Natural killer cell (primary cell): ENCODE results near the gene COG5. TPM values are rescaled to one million over a fixed set of nuclear protein-coding genes. Genes with fewer than 3 reads are reported as not detected.

Experiments
- ATAC-seq, 3 donors: fragments of 150-1000 bp in 2 of 3; fragments of 200-7000 bp in 1 of 3; cut with Tn5 transposase; 1 replicate in 1 of 3; 2 replicates in 2 of 3; pipeline ENCODE4 v1.10.0; 2021; ENCODE audit warnings: mild to moderate bottlenecking in 2 of 3, moderate library complexity in 2 of 3
- DNase-seq, 2 donors: peaks; one replicate each; pipeline versions ENCODE4 v3.0.0 to v3.0.0-alpha.2; 2013 to 2021; ENCODE audit warnings: mixed read lengths in 1 of 2
- H3K27ac ChIP-seq: one replicate; pipeline ENCODE4 v1.5.1; 2013; ENCODE audit warnings: mild to moderate bottlenecking, low read length
- H3K27me3 ChIP-seq: one replicate; pipeline ENCODE4 v1.6.1; 2013; ENCODE audit warnings: low read length; ENCODE audit not compliant: control insufficient read depth, insufficient read depth
- H3K36me3 ChIP-seq: one replicate; pipeline ENCODE4 v1.6.1; 2013; ENCODE audit warnings: low read length; ENCODE audit not compliant: control insufficient read depth, insufficient read depth
- H3K4me1 ChIP-seq: one replicate; pipeline ENCODE4 v1.6.1; 2013; ENCODE audit warnings: low read length; ENCODE audit not compliant: control insufficient read depth, insufficient read depth
- H3K4me3 ChIP-seq: one replicate; pipeline ENCODE4 v1.5.1; 2013; ENCODE audit warnings: low read length
- H3K9me3 ChIP-seq: one replicate; pipeline ENCODE4 v1.6.1; 2013; ENCODE audit warnings: low read length; ENCODE audit not compliant: control insufficient read depth, insufficient read depth
- H3K27ac Mint-ChIP-seq, 2 donors: one replicate each; pipeline ENCODE4 v1.8.0; 2022; ENCODE audit warnings: mild to moderate bottlenecking in 2 of 2, mixed read lengths in 2 of 2, moderate library complexity in 1 of 2
- H3K27me3 Mint-ChIP-seq, 2 donors: one replicate each; pipeline ENCODE4 v1.8.0; 2022; ENCODE audit warnings: low read depth in 2 of 2, mixed read lengths in 2 of 2
- H3K36me3 Mint-ChIP-seq: one replicate; pipeline ENCODE4 v1.8.0; 2022; ENCODE audit warnings: mixed read lengths
- H3K4me1 Mint-ChIP-seq, 2 donors: one replicate each; pipeline ENCODE4 v1.8.0; 2022; ENCODE audit warnings: mixed read lengths in 2 of 2
- H3K4me3 Mint-ChIP-seq: one replicate; pipeline ENCODE4 v1.8.0; 2022; ENCODE audit warnings: mild to moderate bottlenecking, moderate library complexity, mixed read lengths
- H3K9me3 Mint-ChIP-seq, 2 donors: one replicate each; pipeline ENCODE4 v1.8.0; 2022; ENCODE audit warnings: mixed read lengths in 2 of 2
- WGBS: methylation state at CpG from one replicate; pipeline ENCODE4 v1.1.7; 2013; ENCODE audit warnings: missing lambda C conversion rate; ENCODE audit not compliant: insufficient coverage; 5-methylcytosine and 5-hydroxymethylcytosine counted together
- intact Hi-C: fragments of 100-400 bp; cut with micrococcal nuclease; formaldehyde crosslinking; loops from one replicate; pipeline ENCODE4 v1.14.2; 2022
- total RNA-seq, 4 donors: library from RNA; stranded (reverse); fragments of 120-200 nt in 1 of 4; gene quantifications; one replicate each; pipeline versions ENCODE4 v1.2.3 to v1.2.4, GENCODE V29; 2013 to 2022
- TF ChIP-seq, protein P1 (sequence below): fragments of 200-600 bp; IDR thresholded peaks from one replicate; pipeline ENCODE4 v1.8.0; 2022; ENCODE audit warnings: antibody characterized with exemption

The COG5 gene
- 10 to 100 TPM; 49.2 to 54.6 (median 54.2) TPM for total RNA-seq
- total RNA-seq (2013) = 143 TPM

DNA sequence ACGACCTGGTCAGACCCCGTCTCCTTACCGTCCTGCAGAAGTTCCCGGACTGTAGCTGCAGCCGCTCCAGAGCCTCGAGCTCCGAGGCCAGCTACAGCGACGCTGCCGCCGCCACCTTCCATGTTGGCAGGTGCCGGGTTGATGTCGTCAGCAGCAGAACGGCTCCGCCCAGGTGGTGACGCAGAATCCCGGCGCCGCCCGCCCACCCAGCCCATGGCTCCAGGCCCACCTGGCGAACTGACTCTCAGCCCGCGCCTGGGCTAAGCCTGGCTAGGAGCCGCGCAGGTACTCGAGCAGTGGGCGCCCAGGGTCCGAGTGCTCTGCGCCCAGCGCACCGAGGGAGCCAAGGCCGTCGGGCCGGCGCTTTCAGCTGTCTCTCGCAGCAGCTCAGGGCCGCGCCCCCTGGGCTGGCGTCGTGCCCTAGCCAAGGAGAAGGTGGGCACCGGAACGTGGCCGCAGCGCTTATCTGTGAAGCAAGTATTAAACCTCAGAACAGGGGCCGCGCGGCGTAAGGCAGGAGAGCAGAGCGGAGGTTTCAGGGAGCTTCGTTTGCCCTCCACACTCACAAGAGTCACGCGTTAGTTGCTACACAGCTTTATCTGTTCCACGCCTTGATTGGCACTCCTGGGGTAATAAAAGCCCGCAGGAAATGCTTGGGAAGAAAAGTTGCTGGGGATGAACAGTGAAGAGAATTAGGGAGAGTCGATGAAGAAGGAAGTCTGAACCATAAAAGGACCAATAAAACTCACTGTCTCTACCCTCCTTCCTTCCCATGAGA lies at the start of gene COG5, which contains the start of gene DUS4L:
Gene COG5, minus strand, starts transcription at position 146 of the 778 bp plus-strand sequence. Its CDS starts 24 bp downstream, at position 122.
Gene DUS4L, plus strand, starts transcription at position 197 of the 778 bp plus-strand sequence. CDS start 3,100 bp downstream, outside the sequence.
- TF ChIP-seq, protein P1, sequence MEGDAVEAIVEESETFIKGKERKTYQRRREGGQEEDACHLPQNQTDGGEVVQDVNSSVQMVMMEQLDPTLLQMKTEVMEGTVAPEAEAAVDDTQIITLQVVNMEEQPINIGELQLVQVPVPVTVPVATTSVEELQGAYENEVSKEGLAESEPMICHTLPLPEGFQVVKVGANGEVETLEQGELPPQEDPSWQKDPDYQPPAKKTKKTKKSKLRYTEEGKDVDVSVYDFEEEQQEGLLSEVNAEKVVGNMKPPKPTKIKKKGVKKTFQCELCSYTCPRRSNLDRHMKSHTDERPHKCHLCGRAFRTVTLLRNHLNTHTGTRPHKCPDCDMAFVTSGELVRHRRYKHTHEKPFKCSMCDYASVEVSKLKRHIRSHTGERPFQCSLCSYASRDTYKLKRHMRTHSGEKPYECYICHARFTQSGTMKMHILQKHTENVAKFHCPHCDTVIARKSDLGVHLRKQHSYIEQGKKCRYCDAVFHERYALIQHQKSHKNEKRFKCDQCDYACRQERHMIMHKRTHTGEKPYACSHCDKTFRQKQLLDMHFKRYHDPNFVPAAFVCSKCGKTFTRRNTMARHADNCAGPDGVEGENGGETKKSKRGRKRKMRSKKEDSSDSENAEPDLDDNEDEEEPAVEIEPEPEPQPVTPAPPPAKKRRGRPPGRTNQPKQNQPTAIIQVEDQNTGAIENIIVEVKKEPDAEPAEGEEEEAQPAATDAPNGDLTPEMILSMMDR = no peak
- peaks cover 12% of the 10 kb centered on the region for H3K4me1 ChIP-seq

DNA sequence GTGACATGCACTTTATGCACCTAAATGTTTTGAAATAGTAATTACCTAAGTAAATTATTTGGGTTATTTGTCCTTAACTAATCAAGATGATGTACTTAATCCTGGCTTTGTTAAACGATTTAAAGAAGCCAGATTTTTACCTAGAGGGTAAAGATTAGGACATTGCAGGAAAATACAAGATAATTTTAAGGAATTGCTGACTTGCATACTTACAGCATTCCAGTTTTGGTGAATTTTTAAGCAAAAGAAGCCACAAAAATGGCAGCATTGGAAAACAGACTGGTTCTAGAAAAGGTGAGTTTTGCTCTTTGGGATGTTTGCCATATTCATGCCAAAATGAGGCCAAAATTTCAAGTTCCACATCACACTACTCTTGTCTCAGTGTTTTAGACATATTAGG lies 49.7 kb upstream of the COG5 start:
- 91% methylated on average over 1 of the region's 1 CpG for WGBS
- TF ChIP-seq, protein P1 = no peak
- H3K27me3 ChIP-seq = no peaks in the 10 kb centered on the region
- H3K27ac ChIP-seq = no peak overlapping the region
- Mint-ChIP-seq H3K36me3 (no peaks in the 10 kb centered on the region), H3K4me3 (no peak overlapping the region), H3K27me3 (no peaks in the 10 kb centered on the region), H3K4me1 (no peaks in the 10 kb centered on the region), H3K9me3 (no peaks in the 10 kb centered on the region), H3K27ac (no peak overlapping the region)
- no peaks in the 10 kb centered on the region for H3K4me1 ChIP-seq
- H3K9me3 ChIP-seq = no peaks in the 10 kb centered on the region
- intact Hi-C loops = no loop called here
- DNase-seq = no peak
- H3K4me3 ChIP-seq = no peak overlapping the region
- no peak for ATAC-seq
- H3K36me3 ChIP-seq = peaks cover 27% of the 10 kb centered on the region

More for the DNA sequence above, at the start of gene COG5, which contains the start of gene DUS4L:
- under 1% methylated on average over 53 of the region's 55 CpGs for WGBS
- Mint-ChIP-seq H3K4me3 (peak within 1 kb of the TSS; percentile 95), H3K36me3 (peaks cover under 1% of the 10 kb centered on the region), H3K9me3 (no peaks in the 10 kb centered on the region), H3K4me1 (peaks cover 49 to 54% of the 10 kb centered on the region in 2 donors), H3K27me3 (no peaks in the 10 kb centered on the region), H3K27ac (peak within 1 kb of the TSS; percentile 84 to 87)
- H3K9me3 ChIP-seq = no peaks in the 10 kb centered on the region
- peaks cover 4% of the 10 kb centered on the region for H3K36me3 ChIP-seq
- DNase-seq (peak; percentile 85 to 94), ATAC-seq (peak; percentile 91 to 94 (median 93))
- intact Hi-C loops = loop anchor here (2.0 kb wide), 1 partner anchor 179 kb away; no protein-coding TSS in a partner anchor
- H3K4me3 ChIP-seq = peak within 1 kb of the TSS; percentile 100
- no peaks in the 10 kb centered on the region for H3K27me3 ChIP-seq
- H3K27ac ChIP-seq = peak within 1 kb of the TSS; percentile 98

DNA sequence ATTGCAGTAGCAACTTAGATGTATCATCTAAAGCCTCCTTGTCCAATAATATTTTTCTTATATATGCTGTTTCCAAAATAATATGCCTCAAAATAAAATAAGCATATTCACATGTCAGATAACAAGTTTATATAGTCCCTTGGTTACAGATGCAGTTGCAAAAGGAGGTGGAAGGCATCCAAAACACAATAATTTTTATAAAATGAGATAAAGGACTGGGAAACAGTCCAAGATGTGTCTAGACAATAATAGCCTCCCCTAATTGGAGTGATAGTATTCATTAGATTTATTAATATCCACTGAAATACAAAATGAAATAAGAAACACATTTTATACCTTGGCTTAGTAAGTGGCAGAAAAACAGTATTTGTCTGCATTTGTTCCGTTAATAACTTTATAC lies 46.6 kb upstream of the COG5 start:
- Histone ChIP-seq H3K9me3 (no peaks in the 10 kb centered on the region), H3K4me3 (no peak overlapping the region), H3K27me3 (no peaks in the 10 kb centered on the region), H3K4me1 (no peaks in the 10 kb centered on the region), H3K36me3 (peaks cover 17% of the 10 kb centered on the region), H3K27ac (no peak overlapping the region)
- intact Hi-C loops = no loop called here
- TF ChIP-seq, protein P1 = no peak
- no peak for DNase-seq
- H3K36me3 Mint-ChIP-seq = no peaks in the 10 kb centered on the region
- H3K4me1 Mint-ChIP-seq = no peaks in the 10 kb centered on the region
- no peak for ATAC-seq
- no CpG with 5 or more reads among the region's 1 CpG for WGBS
- no peaks in the 10 kb centered on the region for H3K27me3 Mint-ChIP-seq
- no peak overlapping the region for H3K4me3 Mint-ChIP-seq
- no peaks in the 10 kb centered on the region for H3K9me3 Mint-ChIP-seq
- H3K27ac Mint-ChIP-seq = no peak overlapping the region
